GM19193 (cell line): Measurements from ENCODE around the gene ANKRD13C.

Source experiments
- POLR2A ChIP-seq: IDR thresholded peaks from 4 replicates; pipeline ENCODE4 v1.6.1; 2011; ENCODE audit not compliant: insufficient read depth, insufficient read length; ENCODE audit errors: extremely low read depth

Gene ANKRD13C

DNA sequence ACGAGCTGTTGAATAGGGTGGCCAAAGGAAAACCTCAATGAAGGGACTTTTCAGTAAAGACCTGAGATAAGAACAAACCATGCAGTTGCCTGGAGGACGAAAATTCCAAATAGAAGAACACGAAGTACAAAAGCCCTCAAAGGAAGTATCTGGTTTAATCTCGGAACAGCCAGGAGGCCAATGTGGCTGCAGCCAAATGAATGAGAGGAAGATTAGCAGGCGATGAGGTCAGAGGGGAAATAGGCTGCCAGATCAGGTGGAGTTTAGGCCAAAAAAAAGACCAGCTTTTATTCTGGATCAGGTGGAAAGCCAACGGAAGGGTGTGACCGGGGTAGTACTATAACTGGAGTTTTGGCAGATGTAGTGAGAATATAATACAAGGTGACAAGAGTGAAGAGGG, 89.7 kb downstream of the ANKRD13C start:
- TF ChIP-seq POLR2A: no peak

DNA sequence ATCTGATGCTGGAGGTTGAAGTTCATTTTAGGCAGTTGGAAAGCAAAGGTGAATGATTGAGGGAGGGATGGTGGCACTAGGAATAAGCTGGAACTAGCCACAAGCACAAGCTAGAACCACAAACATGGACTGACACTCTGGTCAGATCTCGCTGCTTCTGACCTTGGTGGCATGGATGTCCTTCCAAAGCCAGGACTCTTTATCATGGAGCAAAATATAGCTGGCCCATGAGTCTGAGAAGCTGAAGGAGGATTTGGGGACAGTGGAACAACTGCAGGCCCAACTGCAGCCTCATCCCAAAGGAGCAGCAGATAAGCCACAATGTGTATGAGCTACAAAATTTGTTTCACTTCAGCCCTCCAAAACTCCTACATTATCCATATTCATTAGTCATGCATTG, 97.9 kb downstream of the ANKRD13C start:
- no peak for TF ChIP-seq POLR2A

DNA sequence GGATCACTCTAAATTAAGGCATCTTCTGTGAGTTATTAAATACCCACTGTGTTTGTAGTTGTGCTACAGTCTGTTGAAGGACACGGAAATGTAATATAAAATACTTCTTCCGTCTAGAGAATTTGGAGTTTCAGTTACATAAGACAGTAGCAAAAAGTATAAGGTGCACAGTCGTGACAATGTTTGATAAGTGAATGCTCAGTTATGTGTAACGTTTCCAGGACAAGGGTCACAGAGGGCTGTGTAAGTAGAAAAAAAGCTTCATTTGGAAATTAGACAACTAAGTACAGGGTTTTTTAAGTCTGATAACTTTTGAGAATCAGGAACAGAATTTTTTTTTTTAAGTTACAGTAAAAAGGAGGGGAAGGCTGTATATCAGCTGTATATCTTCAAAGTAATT, 105.8 kb downstream of the ANKRD13C start:
- no peak for TF ChIP-seq POLR2A

DNA sequence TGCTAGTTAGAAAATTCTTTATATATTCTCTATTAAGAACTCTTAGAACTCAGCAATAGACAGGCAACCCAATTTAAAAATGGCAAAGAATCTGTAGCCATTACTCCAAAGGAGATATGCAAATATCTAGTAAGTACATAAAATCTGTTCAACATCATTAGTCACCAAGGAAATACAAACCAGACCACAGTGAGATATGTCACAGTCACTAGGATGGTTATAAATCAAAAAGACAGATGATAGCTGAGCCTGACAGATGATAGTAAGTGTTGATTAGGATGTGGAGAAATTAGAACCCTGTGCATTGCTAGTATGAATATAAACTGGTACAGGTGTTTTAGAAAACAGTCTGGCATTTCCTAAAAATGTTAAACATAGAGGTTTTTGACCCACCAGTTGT, 106.8 kb downstream of the ANKRD13C start:
- TF ChIP-seq POLR2A: no peak

DNA sequence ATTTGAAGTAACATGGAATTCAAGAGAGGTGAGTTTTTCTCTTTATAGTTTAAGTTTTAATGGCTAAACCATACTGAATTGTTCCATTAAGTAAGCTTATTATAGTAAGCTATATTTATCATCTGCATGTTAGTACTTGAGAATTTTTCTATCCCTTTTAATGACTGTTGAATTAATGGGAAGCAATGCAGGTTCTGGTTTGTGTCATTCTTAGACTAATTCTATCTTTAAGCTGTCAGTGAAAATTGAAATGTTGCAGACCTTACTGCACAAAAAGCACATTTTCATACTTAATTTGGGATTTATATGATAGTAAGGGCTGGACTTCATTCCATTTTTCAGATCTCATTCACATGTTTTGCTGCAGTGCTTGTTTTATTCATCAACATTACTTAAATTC, 107.4 kb downstream of the ANKRD13C start:
- no peak for TF ChIP-seq POLR2A

DNA sequence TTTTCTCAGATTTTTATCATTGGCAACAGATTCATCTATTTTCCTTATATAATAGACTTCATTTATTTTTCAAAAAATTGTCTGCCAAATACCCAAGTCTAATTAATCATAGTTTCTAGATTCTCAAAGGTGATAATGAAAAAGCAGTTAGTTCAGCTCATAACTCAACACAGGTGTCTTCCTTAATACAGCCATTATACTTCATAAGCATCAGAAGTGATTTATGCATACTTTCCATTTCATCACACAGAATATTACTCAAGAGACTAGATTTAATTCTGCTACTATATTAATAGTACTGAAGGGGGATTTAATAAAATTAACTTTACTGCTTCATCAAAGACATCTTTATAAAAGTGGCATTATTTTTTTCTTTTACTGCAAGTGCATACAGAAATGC, 114.6 kb downstream of the ANKRD13C start:
- no peak for TF ChIP-seq POLR2A

DNA sequence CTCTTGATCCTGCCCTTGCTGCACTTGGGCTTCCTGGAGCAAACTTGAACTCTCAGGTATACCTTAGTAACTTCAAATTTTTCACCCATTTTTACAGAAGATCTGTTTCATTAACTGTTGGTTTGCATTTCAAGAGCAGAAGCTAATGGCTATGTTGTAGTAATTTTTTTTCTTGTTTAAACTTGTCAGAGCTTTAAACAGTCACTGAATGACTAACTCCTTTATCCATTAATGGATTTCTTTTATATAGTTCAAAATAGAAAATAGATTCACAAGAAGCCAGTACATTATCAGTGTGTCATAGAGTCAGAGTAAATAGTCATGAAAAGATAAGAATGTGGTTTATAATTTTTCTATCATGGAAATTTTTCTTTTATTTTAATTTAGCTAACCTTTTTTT, 119.8 kb downstream of the ANKRD13C start:
- no peak for TF ChIP-seq POLR2A

DNA sequence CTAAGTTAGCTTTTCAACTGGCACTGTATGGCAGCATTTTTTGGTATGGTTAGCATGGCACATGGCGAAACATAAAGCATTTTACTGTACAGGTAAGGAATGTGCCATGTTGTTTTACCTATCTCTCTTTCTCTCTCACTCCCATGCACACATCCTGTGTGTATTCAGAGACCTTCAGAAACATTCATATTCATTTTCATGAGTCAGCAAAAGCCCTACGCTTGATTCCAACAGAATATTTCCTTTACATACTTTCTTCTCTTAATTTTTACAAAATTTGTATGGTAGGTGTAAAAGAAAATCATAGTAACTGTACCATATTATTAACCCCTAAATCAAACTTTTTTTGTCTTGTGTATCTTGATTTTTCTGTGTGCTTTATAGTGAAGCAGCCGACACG, 123.0 kb downstream of the ANKRD13C start:
- no peak for TF ChIP-seq POLR2A

DNA sequence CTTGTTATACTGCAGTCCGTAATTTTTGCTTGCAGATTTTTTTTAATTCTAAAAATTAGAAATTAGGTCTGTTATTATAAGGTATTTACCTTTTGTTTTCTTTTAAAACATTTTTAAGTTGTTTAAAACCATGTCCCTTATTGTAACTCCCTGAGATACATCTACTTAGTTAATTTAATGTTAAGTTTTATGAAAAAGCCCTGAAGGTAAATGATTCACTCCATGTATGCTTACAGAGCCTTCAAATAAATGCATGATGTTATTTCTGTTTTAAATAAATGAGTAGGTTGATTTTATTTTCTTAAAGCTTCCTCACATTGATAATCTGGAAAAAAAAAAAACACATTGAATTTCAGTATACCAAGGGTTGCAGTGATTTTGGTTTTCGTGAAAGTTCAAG, 125.9 kb downstream of the ANKRD13C start:
- no peak for TF ChIP-seq POLR2A

DNA sequence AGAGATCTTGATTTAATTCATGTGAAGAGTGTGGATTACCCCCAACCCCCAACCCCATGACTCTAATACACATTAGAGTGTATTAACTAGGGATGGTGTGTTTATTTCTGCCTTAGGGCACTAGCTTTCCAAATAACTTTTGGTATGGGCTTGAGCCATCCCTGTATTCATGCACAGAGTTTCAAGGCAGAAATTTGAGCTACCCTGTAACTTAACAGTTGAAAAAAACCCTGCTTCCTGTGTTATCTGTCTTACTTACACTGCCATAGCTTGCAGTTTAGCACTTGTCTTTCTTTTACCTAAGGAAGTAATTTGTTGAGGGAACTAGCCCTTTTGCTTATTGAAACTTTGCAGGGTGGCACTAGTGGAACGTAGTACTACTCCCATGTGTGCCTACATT, 127.1 kb downstream of the ANKRD13C start:
- no peak for TF ChIP-seq POLR2A

DNA sequence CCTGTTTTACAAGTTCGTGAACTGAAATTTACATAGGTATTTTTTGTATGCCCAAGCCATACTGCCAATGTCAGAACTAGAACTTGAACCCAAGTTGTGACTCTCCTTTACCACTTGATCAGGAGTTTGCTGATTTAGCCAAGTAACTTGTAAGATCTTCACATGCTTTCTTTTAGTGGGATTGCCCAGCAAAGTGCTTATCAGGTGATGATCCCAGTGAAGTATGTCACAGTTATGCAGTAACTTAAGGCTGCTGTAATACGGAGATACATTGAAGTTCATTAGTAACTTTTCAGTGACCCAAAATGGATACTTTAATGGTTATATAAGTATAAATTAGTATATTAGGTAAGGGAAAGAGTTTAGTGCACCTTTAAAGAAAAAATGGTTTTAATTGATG, 129.6 kb downstream of the ANKRD13C start:
- TF ChIP-seq POLR2A: no peak

DNA sequence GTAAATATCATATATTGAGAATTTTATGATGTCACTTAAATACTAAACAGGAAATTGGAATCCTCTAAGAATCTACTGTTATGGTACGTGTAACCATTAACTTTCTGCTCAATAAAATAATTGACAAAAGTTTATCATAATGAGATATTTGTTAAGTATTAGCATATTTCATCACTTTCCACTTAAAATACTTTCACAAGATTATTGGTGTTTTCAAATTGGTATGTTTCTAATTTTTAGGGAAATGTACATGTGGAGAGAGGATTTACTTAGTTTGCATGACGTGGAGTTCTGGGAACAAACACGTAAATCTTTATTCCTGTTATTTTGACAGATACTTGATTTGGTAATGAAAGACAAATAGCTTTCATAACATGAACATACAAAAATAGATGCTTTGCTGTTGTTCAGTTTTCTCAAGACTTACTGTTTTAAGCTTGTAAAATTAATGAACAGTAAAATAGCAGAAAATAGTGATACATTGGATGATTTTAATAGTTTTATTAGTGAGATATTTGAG, 131.7 kb downstream of the ANKRD13C start:
- no peak for TF ChIP-seq POLR2A

DNA sequence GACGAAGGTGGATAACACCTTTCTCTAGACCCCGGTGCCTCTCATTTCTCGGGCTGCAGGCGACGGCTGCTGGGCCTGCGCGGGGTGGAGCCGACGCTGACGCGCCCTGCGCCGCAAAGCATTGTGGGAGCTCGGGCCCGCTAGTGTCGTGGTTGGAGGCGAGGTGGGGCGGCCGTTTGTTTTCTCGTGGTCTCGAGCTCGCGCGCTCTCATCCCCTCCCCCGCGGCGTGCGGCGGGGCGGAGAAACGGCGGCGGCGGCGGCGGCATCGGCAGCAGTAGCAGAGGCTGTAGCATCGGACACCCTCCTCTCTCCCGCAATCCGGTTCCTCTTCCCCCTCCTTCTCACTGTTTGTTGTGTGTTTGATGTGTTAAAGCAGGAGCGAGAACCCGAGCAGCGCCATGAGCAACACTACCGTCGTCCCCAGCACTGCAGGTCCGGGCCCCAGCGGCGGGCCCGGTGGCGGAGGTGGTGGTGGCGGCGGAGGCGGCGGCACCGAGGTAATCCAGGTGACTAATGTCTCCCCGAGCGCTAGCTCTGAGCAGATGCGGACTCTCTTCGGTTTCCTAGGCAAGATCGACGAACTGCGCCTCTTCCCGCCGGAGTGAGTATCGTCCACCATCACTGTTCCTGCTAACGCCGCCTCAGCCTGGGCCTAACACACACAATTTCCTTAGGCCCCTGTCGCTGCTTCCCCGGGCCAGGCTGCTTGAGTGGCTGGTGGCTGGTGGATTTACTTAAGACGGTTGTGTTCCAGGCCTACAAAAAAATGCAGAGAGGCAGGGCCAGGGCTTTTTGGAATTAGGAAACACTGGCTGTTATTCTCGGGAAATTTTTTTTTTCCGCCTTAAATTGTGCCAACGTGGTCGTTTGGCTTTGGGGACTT, 133.0 kb downstream of the ANKRD13C start, which contains the start of gene SRSF11:
Gene SRSF11, plus strand, starts transcription at position 143 of the 884 bp plus-strand sequence. Its CDS starts 257 bp downstream, at position 400.
- TF ChIP-seq POLR2A: peak; percentile 87

DNA sequence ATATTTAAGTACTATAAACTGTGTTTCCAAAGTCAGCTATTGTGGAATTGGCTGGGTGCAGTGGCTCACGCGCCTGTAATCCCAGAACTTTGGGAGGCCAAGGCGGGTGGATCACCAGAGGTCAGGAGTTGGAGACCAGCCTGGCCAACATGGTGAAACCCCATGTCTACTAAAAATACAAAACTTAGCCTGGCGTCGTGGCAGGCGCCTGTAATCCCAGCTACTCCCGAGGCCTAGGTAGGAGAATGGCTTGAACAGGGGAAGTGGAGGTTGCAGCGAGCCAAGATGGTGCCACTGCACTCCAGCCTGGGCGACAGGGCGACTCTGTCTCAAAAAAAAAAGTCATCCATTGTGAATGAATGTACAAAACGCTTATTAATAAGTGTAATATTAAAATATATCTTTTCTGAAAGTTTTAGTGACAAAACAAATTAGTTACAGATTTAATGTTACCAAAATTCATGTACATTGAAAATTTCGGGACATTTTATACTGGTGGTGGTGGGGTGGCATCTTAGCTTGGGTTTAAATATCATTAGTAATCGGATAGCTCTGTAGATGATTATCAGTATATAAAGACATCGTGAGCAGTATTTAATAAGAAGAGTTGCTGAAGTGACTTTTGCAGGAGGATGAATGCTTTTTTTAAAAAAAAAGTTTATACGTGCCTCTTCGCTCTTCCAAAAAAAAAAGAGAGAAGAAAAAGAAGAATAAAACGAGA, 133.8 kb downstream of the ANKRD13C start:
- no peak for TF ChIP-seq POLR2A

DNA sequence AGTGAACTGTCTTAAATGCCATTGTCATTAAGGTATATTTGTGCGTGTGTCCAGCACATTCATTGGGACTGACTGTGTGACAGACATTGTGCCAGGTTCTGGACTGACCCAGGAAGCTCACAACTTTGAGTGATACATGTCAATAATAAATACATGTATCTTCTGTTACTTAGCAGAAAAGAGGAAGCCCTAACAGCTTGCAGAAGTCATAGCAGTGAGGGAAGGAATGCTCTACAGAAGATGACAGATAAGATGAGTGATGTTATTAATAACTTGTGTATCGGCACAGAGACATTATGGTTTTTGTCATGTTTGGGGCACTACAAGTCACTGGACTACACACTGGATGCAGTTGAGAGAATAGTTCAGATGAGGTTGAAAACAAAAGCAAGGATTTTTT, 134.5 kb downstream of the ANKRD13C start:
- TF ChIP-seq POLR2A: no peak

DNA sequence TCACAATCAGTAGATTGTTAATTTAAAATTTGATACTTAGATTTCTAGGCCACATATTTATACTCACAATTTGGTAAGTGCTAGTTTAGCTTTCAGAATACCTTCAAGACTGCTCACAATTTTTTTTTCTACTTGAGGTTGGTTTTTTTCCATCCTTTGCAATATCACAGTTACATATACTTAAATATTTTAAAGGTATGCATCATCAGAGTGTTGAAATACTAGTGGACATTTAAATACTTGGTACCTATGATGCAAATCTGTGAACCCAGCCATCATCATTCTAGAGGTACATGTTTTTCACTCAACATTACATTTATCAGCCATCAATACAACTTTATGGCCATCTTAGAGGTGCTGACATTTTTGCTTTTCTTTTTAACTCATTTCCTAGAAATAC, 143.0 kb downstream of the ANKRD13C start:
- no peak for TF ChIP-seq POLR2A
